GM12875 (cell line): ENCODE data around the gene TSEN2.

Source experiments
- H3K4me3 ChIP-seq: one replicate; pipeline ENCODE4 v1.5.1; 2011; ENCODE audit warnings: low read depth, low read length, control low read depth
- CTCF ChIP-seq: IDR thresholded peaks from 2 replicates; pipeline ENCODE4 v1.5.1; 2011; ENCODE audit warnings: low read depth, mild to moderate bottlenecking, control low read depth, inconsistent platforms, low read length, moderate library complexity, borderline replicate concordance; ENCODE audit not compliant: insufficient read depth

Gene TSEN2

GRCh38 chr3:12483872-12484197 is 445 bp upstream of the TSEN2 start:
- TF ChIP-seq CTCF: 0 out of 2 replicates have a peak, but pooled peaks have one; percentile 0
- H3K4me3 ChIP-seq: peak overlapping the region; percentile 42

GRCh38 chr3:12484983-12485327 is 675 bp downstream of the TSEN2 start:
- TF ChIP-seq CTCF: no peak
- H3K4me3 ChIP-seq: peak overlapping the region; percentile 81

- no peak for TF ChIP-seq CTCF
- H3K4me3 ChIP-seq: no peak overlapping the region
These were observed 1.7 kb downstream of the TSEN2 start for GRCh38 chr3:12486001-12486400.

- no peak for TF ChIP-seq CTCF
- no peak overlapping the region for H3K4me3 ChIP-seq
These were observed 2.6 kb downstream of the TSEN2 start for GRCh38 chr3:12486916-12487315.

GRCh38 chr3:12487336-12487735 is 3.1 kb downstream of the TSEN2 start:
- H3K4me3 ChIP-seq: no peak overlapping the region
- no peak for TF ChIP-seq CTCF

GRCh38 chr3:12487786-12488185 is 3.5 kb downstream of the TSEN2 start:
- H3K4me3 ChIP-seq: no peak overlapping the region
- no peak for TF ChIP-seq CTCF

- TF ChIP-seq CTCF: no peak
- no peak overlapping the region for H3K4me3 ChIP-seq
These were observed 5.1 kb downstream of the TSEN2 start for GRCh38 chr3:12489368-12489767.

GRCh38 chr3:12489832-12490231 is 5.6 kb downstream of the TSEN2 start:
- TF ChIP-seq CTCF: no peak
- no peak overlapping the region for H3K4me3 ChIP-seq
